Activated CD8-positive, alpha-beta T cell treated with anti-CD3 and anti-CD28 coated beads for 36 hours (primary cell): ENCODE results near the gene COL5A2. TPM values are rescaled to one million over a fixed set of nuclear protein-coding genes. Genes with fewer than 3 reads are reported as not detected.

Experiments
- ATAC-seq: fragments of 200-7000 bp; cut with Tn5 transposase; one replicate; pipeline ENCODE4 v1.10.0; 2021; ENCODE audit warnings: mild to moderate bottlenecking, moderate library complexity
- CTCF ChIA-PET: fragments of 350-600 bp; sonication (Branson Sonifier 250); formaldehyde crosslinking; loops from one replicate; lab custom pipeline; 2021; ENCODE audit warnings: antibody characterized with exemption; lab: Charles Lee
- POLR2A ChIA-PET: fragments of 350-600 bp; sonication (Branson Sonifier 250); formaldehyde crosslinking; loops from one replicate; lab custom pipeline; 2021; ENCODE audit warnings: antibody characterized with exemption; lab: Charles Lee
- DNase-seq: peaks from one replicate; pipeline ENCODE4 v3.0.0-alpha.2; 2020
- H3K27ac Mint-ChIP-seq: one replicate; pipeline ENCODE4 v1.8.0; 2021; ENCODE audit warnings: mild to moderate bottlenecking, mixed read lengths
- H3K27me3 Mint-ChIP-seq: one replicate; pipeline ENCODE4 v1.8.0; 2021; ENCODE audit warnings: mixed read lengths
- H3K36me3 Mint-ChIP-seq: one replicate; pipeline ENCODE4 v1.8.0; 2021; ENCODE audit warnings: low read depth, mixed read lengths
- H3K4me1 Mint-ChIP-seq: one replicate; pipeline ENCODE4 v1.8.0; 2021; ENCODE audit warnings: low read depth, mixed read lengths
- H3K4me3 Mint-ChIP-seq: one replicate; pipeline ENCODE4 v1.8.0; 2021; ENCODE audit warnings: mild to moderate bottlenecking, moderate library complexity, mixed read lengths
- H3K9me3 Mint-ChIP-seq: one replicate; pipeline ENCODE4 v1.8.0; 2021; ENCODE audit warnings: mixed read lengths
- intact Hi-C: fragments of 100-400 bp; cut with micrococcal nuclease; formaldehyde crosslinking; loops from one replicate; pipeline ENCODE4 v1.10.0; 2022
- total RNA-seq, 2 experiments: library from RNA; stranded (reverse); gene quantifications; one replicate each; pipeline ENCODE4 v1.2.3, GENCODE V29; 2021
- TF ChIP-seq, protein P1 (sequence below): fragments of 200-600 bp; IDR thresholded peaks from one replicate; pipeline ENCODE4 v1.8.0; 2022; ENCODE audit warnings: antibody characterized with exemption, mild to moderate bottlenecking

Gene COL5A2
- total RNA-seq, 2 experiments from 2014 or later: 2.3 to 3.3 TPM

DNA sequence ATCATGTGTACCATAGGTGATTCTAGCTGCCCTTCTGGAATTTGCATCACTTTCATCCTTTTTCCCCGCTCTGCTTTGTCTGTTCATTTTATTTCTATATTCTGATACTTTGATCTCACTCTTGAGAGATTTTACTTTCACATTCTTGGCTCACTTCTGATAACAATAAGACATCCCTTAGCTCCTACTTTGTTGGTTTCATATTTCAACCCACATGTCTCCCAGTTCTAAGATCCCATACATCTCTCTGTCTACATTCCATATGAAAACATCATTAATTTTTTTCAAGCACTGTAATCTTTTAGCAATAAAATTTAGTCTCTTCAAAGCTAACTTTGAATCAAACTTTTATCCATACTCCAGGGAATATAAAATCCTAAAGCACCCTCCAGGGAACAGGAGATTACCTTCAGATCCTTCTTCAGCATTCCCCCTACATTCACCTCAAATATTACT, 129.8 kb downstream of the COL5A2 start:
- H3K36me3 Mint-ChIP-seq: no peaks in the 10 kb centered on the region
- TF ChIP-seq, protein P1, sequence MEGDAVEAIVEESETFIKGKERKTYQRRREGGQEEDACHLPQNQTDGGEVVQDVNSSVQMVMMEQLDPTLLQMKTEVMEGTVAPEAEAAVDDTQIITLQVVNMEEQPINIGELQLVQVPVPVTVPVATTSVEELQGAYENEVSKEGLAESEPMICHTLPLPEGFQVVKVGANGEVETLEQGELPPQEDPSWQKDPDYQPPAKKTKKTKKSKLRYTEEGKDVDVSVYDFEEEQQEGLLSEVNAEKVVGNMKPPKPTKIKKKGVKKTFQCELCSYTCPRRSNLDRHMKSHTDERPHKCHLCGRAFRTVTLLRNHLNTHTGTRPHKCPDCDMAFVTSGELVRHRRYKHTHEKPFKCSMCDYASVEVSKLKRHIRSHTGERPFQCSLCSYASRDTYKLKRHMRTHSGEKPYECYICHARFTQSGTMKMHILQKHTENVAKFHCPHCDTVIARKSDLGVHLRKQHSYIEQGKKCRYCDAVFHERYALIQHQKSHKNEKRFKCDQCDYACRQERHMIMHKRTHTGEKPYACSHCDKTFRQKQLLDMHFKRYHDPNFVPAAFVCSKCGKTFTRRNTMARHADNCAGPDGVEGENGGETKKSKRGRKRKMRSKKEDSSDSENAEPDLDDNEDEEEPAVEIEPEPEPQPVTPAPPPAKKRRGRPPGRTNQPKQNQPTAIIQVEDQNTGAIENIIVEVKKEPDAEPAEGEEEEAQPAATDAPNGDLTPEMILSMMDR: no peak
- CTCF ChIA-PET: interaction anchor here (1.4 kb wide), 1 partner anchor 93 kb away, joined by 4 read pairs; no protein-coding TSS in a partner anchor

DNA sequence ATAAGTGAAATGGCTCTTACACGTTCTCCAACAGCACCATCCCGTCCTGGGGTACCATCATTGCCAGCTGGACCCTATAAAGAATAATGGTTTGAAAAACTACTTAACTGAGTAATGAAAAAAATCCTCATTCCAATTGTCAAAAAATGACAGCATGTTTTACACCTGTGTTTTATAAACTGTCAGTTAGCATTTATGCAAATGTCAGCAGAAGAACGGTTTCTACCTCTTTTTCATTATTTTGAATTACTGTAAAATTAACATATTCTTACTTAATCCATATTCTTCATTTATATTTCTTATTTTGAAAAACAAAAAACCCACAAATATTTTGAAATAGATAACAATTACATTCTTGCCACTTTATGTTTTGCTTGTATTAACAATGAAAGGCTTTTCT, 131.4 kb downstream of the COL5A2 start:
- TF ChIP-seq, protein P1: no peak
- Mint-ChIP-seq H3K9me3 (no peaks in the 10 kb centered on the region), H3K36me3 (no peaks in the 10 kb centered on the region), H3K4me1 (no peaks in the 10 kb centered on the region), H3K4me3 (no peak overlapping the region), H3K27ac (no peak overlapping the region), H3K27me3 (no peaks in the 10 kb centered on the region)
- intact Hi-C loops: no loop called here
- POLR2A ChIA-PET: no interaction called here
- ATAC-seq: no peak
- DNase-seq: no peak
- CTCF ChIA-PET: no interaction called here

More for the DNA sequence above, 129.8 kb downstream of the COL5A2 start:
- no peak for DNase-seq
- no peak for ATAC-seq
- POLR2A ChIA-PET: no interaction called here
- intact Hi-C loops: no loop called here
- no peak overlapping the region for H3K4me3 Mint-ChIP-seq
- H3K27ac Mint-ChIP-seq: no peak overlapping the region
- H3K9me3 Mint-ChIP-seq: no peaks in the 10 kb centered on the region
- H3K27me3 Mint-ChIP-seq: no peaks in the 10 kb centered on the region
- H3K4me1 Mint-ChIP-seq: no peaks in the 10 kb centered on the region

DNA sequence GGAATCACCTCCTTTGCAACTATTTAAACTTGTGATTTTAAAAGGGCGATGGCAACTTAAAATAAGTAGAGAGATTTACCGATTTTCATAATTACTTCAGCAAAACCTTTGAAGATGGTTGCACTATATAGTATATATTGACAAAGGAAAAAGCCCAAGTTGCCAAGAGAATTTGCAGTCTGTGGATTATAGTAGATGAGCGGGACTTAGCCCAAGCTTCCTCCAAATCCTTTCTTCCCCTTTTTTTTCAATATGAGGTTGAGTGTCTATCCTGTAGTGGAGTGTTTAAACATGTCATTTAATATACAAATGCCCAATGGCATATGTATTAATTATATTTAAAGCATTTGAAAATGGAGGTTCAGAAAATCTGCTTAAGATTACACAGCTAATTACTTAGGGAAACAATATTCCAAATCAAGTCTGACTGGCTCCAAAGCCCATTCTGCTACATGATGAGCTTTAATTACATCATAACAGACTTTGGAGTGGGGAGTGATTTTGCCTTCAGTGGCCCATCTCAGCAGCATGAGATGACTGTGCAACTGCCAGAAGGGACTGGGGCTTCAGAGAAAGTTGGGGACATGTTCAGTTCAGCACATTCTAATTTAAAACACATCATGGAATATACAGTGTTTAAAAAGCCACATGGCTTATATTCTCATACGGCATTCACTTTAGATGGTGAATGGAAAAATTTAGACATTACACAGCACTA, 132.2 kb downstream of the COL5A2 start:
- ChIA-PET POLR2A (no interaction called here), CTCF (no interaction called here)
- Mint-ChIP-seq H3K27me3 (no peaks in the 10 kb centered on the region), H3K4me3 (no peak overlapping the region), H3K4me1 (no peaks in the 10 kb centered on the region), H3K9me3 (no peaks in the 10 kb centered on the region), H3K27ac (no peak overlapping the region), H3K36me3 (no peaks in the 10 kb centered on the region)
- TF ChIP-seq, protein P1: no peak
- intact Hi-C loops: no loop called here
- DNase-seq: no peak
- ATAC-seq: no peak

DNA sequence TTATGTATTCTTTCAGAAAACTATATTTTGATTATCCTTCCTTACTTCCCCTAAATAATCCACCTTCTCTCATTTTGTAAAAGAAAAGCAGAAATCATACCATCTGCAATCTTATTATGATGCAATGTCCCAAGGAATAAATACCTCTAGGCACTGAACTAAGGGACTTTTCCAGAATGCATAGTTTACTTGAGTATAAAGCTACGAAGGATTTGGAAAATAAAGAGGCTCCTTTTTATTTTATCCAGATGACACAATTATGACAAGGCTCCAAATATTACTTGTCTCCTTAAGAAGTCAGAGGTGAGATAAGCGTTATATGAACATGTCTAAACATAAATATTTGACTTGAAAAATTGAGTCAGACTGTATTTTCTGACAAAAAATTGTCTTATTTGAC, 133.2 kb downstream of the COL5A2 start:
- POLR2A ChIA-PET: no interaction called here
- no peaks in the 10 kb centered on the region for H3K9me3 Mint-ChIP-seq

DNA sequence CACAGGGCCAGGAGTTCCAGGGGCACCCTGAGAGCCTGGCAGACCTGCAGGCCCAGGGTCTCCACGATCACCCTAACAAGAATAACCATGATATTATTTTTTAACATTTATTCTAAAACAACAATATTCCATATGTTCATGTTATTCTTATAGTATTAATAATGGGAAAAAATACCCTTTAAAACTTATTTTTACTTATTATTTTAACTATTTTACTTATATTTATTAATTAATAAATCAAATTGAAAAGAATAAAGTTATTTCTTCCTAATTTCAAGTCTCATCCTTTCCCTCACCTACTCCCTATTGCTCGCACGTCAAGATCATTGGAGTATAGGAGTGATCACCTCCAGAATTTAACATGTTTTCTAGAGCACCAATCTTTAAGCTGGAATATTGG, 133.7 kb downstream of the COL5A2 start:
- CTCF ChIA-PET: no interaction called here
- intact Hi-C loops: no loop called here

More for the DNA sequence above, 133.2 kb downstream of the COL5A2 start:
- CTCF ChIA-PET: no interaction called here
- DNase-seq (no peak), ATAC-seq (no peak)
- intact Hi-C loops: no loop called here
- H3K4me1 Mint-ChIP-seq: no peaks in the 10 kb centered on the region
- no peak overlapping the region for H3K27ac Mint-ChIP-seq
- TF ChIP-seq, protein P1: no peak
- H3K4me3 Mint-ChIP-seq: no peak overlapping the region
- H3K36me3 Mint-ChIP-seq: no peaks in the 10 kb centered on the region
- no peaks in the 10 kb centered on the region for H3K27me3 Mint-ChIP-seq

More for the DNA sequence above, 133.7 kb downstream of the COL5A2 start:
- TF ChIP-seq, protein P1: no peak
- H3K27ac Mint-ChIP-seq: no peak overlapping the region
- H3K27me3 Mint-ChIP-seq: no peaks in the 10 kb centered on the region
- H3K9me3 Mint-ChIP-seq: no peaks in the 10 kb centered on the region
- no peak overlapping the region for H3K4me3 Mint-ChIP-seq
- no peaks in the 10 kb centered on the region for H3K36me3 Mint-ChIP-seq
- ATAC-seq: no peak
- H3K4me1 Mint-ChIP-seq: no peaks in the 10 kb centered on the region
- POLR2A ChIA-PET: interaction anchor here (0.7 kb wide), 1 partner anchor 1607 kb away, joined by 3 read pairs; no protein-coding TSS in a partner anchor
- no peak for DNase-seq
